ENCODE results near the gene GAPVD1.
"Not testable (repeated sequence)": the region's sequence is repeated elsewhere in the genome, so short reads cannot be mapped to it uniquely, and the experiment has no call there.

Gene GAPVD1

GRCh38 chr9:125255781-125256391 is 5.7 kb upstream of the GAPVD1 start:
- DNase-seq (ENCODE audit: low read depth in 4 of 4, low spot score in 1 of 4): no peak

- DNase-seq (ENCODE audit: low read depth in 4 of 4, low spot score in 1 of 4): no peak
Observed at GRCh38 chr9:125258160-125258785, 3.4 kb upstream of the GAPVD1 start.

GRCh38 chr9:125258832-125259534 is 2.6 kb upstream of the GAPVD1 start:
- no peak for DNase-seq (ENCODE audit: low read depth in 4 of 4, low spot score in 1 of 4)

DNA sequence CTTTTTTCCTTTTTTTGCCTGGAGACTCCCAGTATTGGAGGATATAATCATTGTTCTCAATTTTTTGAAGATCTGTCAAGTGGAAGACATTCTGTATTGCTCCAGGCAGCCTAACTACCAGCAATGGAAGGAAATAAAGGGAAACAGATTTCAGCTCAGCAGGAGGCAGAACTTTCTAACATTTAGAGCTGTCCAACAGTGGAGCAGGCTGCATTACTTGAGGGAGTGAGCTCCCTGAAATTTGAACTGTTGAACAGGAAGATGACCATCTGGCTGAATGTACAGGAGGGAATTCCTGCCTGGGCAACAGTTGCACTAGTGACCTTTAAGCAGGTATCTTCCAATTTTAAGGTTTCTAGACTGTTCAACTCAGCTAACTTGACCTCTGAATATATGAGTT is 1.1 kb upstream of the GAPVD1 start:
- no peak for DNase-seq (ENCODE audit: low read depth in 4 of 4, low spot score in 1 of 4)

DNA sequence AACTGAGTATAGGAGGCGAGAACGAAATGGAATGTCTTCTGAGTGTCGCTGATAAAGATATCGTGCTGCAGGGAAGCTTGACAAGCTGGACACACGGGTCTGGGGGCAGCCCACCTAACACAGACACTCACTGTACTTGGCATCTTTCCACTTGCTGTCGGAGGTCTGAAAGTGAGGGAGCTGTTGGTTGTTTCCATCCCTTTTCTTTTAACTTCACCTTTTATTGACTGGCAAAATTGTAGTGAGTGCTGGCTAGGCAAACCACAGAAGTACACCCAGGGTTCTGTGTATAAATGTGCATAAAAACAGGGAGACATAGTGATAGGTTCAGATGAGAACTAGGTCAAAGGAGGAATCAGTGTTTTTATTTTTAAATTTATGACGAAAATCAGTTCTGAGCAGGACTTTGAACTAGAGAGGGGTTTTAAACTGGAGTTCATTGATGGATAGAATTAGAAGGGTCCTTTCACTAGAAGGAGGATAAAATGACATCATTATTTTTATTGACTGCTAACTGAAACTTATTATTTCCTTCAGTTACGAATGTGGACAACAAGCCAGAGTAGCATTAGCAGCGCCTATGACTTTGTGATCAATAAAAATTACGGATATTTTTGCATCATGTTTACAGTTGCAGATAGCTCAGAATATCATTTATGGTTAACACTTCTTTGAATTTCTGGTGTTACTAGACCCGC is 817 bp downstream of the GAPVD1 start:
- no peak for DNase-seq (ENCODE audit: low read depth in 4 of 4, low spot score in 1 of 4)

DNA sequence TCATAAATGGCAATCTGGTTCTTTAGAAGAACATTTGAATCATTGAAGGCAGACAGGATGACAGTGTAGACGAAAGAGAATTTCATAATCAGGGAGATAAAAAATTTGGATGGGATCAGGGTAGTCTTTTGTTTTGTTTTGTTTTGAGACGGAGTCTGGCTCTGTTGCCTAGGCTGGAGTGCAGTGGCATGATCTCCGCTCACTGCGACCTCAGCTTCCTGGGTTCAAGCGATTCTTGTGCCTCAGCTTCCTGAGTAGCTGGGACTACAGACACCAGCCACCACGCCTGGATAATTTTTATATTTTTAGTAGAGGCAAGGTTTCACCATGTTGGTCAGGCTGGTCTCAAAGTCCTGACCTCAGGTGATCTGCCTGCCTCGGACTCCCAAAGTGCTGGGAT is 2.4 kb downstream of the GAPVD1 start:
- not testable (repeated sequence) for DNase-seq (ENCODE audit: low read depth in 4 of 4, low spot score in 1 of 4)

DNA sequence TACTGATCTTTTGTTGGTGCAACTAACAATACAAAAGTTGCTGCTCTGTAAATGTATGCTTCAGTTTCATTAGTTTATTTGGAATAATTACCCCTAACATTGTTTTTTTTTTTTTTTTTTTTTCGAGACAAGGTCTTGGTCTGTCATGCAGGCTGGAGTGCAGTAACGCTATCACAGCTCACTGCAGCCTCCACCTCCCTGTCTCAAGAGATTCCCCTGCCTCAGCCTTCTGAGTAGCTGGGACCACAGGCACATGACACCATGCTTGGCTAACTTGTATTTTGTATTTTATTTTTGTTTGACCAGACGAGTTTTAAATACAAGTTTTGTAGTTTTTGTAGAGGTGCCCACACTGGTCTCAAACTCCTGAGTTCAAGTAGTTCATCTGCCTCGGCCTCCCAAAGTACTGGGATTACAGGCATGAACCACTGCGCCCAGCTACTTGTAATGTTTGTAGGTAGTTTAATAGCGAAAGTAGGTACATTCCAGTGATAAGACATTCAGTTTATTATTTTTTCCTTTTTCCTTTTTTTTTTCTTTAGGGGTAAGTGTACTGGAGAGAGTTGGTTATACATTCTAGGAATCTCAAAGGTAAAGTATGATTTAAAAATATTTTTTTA is 6.9 kb downstream of the GAPVD1 start:
- no peak for DNase-seq (ENCODE audit: low read depth in 4 of 4, low spot score in 1 of 4)

GRCh38 chr9:125269014-125269397 is 7.4 kb downstream of the GAPVD1 start:
- DNase-seq (ENCODE audit: low read depth in 4 of 4, low spot score in 1 of 4): no peak

GRCh38 chr9:125271081-125271480 is 9.5 kb downstream of the GAPVD1 start:
- no peak for DNase-seq (ENCODE audit: low read depth in 4 of 4, low spot score in 1 of 4)

DNA sequence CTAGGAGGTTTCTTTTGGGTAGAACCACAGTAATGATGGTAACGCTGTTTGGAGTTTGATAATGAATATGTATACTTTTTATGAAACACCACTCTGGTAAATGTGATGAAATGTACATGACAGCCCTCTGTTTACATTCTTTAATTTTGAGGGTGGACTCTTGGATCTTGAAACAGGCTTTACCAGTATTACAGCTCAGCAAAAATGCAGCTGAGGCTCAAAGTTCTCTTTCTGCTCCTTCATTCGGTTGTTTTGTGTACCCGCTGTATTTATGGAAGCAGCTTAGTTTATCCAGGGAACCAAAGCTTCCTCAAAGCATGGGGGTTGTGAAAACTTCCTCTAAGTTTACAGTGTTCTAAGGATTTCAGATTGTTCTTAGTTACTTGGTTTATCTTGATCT is 11.1 kb downstream of the GAPVD1 start:
- no peak for DNase-seq (ENCODE audit: low read depth in 4 of 4, low spot score in 1 of 4)

DNA sequence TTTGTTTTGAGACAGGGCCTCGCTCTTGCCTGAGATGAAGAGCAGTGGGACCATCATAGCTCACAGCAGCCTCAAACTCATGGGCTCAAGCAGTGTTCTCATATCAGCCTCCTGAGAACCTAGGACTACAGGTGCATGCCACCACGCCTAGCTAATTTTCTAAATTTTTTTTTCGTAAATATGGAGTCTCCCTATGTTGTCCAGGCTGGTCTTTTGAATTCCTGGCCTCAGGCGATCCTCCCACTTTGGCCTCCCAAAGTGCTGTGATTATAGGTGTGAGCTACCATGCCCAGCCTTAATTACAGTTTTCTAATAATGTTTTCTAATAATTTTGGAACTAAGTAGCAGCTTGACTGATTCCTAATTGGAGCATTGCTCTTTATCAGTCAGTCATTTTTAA is 15.1 kb downstream of the GAPVD1 start:
- no peak for DNase-seq (ENCODE audit: low read depth in 4 of 4, low spot score in 1 of 4)

DNA sequence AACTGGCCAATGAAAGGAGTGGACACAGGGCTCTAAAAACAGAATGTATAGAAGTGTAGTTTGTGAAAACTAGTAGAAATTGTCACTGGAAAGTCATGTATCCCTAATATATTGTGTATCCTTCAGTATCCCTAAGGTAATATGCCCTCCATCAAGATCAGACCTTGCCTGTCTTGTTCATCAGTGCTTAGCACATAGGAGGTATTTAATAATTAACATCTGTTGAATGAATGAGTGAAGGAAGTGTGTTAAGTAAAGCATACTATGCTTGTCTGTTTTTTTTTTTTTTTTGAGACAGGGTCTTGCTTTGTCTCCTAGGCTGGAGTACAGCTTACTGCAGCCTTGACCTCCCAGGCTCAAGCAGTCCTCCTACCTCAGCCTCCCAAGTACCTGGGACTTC is 15.8 kb downstream of the GAPVD1 start:
- no peak for DNase-seq (ENCODE audit: low read depth in 4 of 4, low spot score in 1 of 4)

GRCh38 chr9:125280945-125281344 is 19.3 kb downstream of the GAPVD1 start:
- no peak for DNase-seq (ENCODE audit: low read depth in 4 of 4, low spot score in 1 of 4)

- no peak for DNase-seq (ENCODE audit: low read depth in 4 of 4, low spot score in 1 of 4)
Observed at GRCh38 chr9:125284855-125285254, 23.2 kb downstream of the GAPVD1 start.

- DNase-seq (ENCODE audit: low read depth in 4 of 4, low spot score in 1 of 4): not testable (repeated sequence)
Observed at GRCh38 chr9:125286935-125287433, 25.4 kb downstream of the GAPVD1 start.

DNA sequence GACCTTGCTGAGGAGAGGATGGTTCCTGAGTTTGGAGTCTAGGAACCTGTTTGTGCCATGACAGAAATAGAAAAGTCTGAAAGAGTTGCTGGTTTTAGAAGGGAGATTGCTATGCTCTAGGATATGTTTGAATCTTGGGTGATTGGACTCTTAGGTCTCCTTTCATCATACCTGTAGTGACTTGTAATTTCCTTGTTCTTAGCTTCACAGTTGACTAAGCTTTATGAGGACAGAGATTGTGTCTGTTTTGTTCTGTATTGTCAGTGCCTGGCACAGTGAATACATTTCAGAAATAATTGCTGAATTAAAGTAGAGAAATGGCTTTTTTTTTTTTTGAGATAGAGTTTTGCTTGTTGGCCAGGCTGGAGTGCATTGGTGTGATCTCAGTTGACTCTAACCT is 31.5 kb downstream of the GAPVD1 start:
- DNase-seq (ENCODE audit: low read depth in 4 of 4, low spot score in 1 of 4): no peak

DNA sequence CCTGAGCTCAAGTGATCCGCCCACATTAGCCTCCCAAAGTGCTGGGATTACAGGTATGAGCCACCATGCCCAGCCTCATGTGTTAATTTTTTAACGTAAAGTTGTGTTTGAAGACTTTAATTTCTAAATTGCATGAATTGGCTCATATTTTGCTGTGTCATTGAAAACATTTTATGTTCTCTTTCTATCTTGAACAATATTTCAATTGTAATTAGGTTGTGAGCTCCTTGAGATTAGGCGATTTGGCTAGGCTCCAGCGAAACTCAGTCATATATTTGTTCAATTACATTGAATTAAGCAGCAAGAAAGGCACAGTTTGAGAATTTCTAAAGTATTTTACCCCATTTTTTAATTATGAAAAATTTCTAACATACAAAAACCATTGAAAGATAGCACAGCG is 34.0 kb downstream of the GAPVD1 start:
- no peak for DNase-seq (ENCODE audit: low read depth in 4 of 4, low spot score in 1 of 4)

- DNase-seq (ENCODE audit: low read depth in 4 of 4, low spot score in 1 of 4): no peak
Observed at GRCh38 chr9:125296843-125297372, 35.3 kb downstream of the GAPVD1 start.

DNA sequence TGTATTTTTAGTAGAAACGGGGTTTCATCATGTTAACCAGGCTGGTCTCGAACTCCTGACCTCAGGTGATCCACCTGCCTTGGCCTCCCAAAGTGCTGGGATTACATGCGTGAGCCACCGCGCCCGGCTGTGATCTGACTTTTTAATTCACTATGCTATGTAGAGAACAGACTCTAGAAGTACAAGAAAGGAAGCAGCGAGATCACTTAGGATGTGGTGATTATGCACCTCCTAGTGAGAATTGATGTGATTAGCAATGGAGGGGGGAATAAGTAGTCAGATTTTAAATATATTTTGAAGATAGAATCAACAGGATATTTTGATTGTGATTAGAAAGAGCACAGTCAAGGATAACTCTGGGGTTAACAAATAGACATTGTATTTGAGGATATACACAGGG is 36.3 kb downstream of the GAPVD1 start:
- no peak for DNase-seq (ENCODE audit: low read depth in 4 of 4, low spot score in 1 of 4)

- DNase-seq (ENCODE audit: low read depth in 4 of 4, low spot score in 1 of 4): no peak
Observed at GRCh38 chr9:125302241-125302640, 40.6 kb downstream of the GAPVD1 start.

GRCh38 chr9:125304273-125304672 is 42.6 kb downstream of the GAPVD1 start:
- no peak for DNase-seq (ENCODE audit: low read depth in 4 of 4, low spot score in 1 of 4)
